GM18870 (cell line): ENCODE results near the gene MLEC.

Experiments used
- ATAC-seq: cut with Tn5 transposase; IDR thresholded peaks from one replicate; pipeline ENCODE4 v1.9.1; 2021; ENCODE audit warnings: moderate library complexity; ENCODE audit not compliant: unreplicated experiment

MLEC gene

DNA sequence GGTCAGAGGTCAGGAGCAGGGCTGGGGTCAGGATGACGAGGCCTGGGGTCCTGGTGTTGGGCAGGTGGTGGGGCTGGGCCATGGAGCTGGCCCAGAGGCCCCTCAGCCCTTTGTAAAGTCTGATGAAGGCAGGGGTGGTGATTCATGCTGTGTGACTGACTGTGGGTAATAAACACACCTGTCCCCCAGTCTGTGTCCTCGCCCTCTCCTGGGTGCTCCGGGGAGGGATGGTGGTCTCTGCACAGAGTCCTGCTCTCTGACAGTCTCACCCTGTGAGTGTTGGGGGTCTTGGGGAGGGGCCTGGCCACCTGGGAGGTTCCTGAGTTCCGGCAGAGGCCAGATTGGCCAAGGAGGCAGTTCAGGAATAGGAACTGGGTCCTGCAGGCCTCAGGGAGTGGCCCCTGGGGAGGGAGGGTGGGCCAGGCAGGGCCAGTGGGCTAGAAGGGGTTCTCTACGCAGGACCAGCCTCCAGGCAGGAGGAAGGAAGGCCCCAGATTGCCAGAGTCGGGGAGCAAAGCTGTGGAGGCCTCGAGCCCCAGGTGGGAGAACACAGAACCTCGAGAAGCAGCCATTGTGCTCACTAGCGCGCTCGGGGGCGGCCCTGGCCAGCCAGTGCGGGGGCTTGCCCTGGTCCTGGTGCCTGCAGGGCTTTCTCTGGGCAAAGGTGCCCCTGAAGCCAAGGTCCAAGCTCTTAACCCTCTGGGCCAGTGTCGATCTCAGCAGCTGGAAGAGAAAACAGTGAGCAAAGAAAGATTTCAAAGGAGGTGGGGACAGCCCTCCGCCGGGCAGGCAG, 53.1 kb downstream of the MLEC start:
- ATAC-seq, result no peak

DNA sequence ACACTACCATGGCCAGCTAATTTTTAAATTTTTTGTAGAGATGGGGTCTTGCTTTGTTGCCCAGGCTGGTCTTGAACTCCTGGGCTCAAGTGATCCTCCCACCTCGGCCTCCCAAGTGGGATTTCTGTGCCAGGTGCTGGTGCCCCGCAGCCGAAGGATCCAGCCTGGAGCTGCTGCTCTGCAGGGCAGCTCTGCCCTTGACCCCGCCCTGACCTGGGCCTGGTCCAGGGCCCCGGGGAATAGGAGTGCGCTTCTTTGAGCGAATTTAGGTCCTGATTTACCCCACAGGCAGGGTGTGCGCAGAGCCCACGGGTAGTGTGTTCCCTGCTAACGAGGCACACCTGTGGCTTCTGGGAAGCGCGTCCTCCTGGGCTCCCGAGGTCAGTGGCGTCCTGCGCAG, 53.9 kb downstream of the MLEC start:
- ATAC-seq, result no peak

GRCh38 chr12:120741476-120742421, 54.8 kb downstream of the MLEC start:
- ATAC-seq, result no peak

GRCh38 chr12:120744922-120745493, 58.1 kb downstream of the MLEC start:
- ATAC-seq, result no peak

DNA sequence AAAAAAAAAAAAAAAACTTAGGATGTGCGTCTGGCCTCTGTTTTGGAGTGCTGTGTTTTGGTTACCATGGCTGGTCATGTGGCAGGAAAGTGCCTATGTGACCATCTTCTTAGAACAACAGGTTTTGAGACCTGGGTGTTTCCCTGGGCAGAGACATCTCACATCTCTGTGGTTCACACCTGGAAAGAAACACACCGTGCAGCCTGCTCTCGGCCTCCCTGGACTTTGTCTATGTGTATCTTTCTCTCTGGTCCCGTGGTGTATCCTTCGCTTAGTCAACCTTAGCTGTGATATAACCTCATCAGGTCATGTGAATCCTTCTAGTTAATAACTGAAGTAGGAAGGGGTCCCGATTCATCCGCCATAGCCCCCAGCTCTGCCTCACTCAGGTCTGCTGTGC, 61.3 kb downstream of the MLEC start:
- no peak for ATAC-seq

DNA sequence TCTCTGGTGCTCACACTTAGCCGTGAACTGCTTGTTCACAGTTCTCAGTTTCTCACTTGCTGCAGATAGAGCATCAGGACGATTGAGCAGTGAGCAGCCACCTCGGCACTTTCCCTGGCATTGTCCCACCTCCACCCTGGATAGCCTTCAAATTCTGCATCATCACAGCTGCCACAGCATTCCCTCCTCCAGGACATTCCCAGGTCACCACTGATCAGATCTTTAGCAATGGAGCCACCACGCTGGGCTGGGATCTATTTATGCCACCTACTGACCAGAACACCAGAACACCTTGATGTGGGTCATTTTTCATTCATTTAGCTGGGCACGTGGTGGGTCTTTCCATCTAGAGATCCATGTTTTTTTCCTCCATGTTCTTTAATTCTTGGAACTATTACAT, 62.3 kb downstream of the MLEC start:
- ATAC-seq, result no peak

- ATAC-seq, result no peak
Measured at GRCh38 chr12:120750806-120751205, 63.9 kb downstream of the MLEC start.

GRCh38 chr12:120751389-120751788, 64.4 kb downstream of the MLEC start:
- no peak for ATAC-seq
